GM12873 (cell line): ENCODE data around the gene CRIM1.

ENCODE experiments used
- TF ChIP-seq, protein P1 (sequence below): IDR thresholded peaks from 2 replicates; pipeline ENCODE4 v1.5.1; 2012; ENCODE audit warnings: low read depth, mild to moderate bottlenecking, moderate library complexity, low read length, control low read depth; ENCODE audit not compliant: insufficient read depth; ENCODE audit errors: missing control alignments

The CRIM1 gene

DNA sequence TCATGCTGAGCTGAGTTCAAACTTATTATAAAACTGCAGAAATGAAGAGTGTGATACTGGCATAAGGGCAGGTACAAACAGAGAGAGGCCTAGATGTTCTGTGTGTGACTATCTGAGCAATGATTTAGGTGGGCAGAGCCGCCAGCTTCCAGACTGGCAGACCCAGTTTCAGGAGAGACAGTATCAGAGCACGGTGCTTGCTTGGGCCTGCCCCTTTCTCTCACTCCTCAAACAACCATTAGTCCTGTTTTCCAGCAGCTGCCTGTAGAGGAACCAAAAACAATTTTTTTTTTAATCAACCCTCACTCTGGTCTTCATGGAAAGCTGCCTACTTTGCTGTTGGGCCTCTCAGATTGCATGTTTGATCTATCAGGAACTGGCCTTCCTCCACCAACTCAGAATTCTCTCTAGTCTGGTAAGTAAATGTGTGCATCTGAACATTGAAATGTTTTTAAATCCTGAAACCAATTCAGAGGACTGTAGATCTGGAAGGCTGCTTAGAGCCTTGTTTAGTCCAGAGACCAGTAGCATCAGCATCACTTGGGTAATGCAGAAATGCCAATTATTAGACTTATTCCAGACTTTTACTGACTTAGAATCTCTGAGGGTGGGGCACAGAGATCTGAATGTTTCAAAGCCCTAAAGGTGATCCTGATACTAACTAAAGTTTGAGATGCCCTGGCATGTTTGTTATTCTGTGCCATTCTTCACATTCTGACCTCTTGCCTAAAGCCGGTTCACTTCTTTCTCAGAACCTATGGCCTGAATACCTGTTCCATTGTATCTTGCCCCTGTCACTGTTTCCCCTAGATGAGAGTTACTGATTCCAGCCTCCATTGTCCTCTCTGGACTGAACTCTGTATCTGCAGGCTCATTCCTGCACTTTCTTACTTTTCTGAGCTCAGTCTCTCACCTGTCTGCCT, 24.8 kb upstream of the CRIM1 start:
- TF ChIP-seq, protein P1, sequence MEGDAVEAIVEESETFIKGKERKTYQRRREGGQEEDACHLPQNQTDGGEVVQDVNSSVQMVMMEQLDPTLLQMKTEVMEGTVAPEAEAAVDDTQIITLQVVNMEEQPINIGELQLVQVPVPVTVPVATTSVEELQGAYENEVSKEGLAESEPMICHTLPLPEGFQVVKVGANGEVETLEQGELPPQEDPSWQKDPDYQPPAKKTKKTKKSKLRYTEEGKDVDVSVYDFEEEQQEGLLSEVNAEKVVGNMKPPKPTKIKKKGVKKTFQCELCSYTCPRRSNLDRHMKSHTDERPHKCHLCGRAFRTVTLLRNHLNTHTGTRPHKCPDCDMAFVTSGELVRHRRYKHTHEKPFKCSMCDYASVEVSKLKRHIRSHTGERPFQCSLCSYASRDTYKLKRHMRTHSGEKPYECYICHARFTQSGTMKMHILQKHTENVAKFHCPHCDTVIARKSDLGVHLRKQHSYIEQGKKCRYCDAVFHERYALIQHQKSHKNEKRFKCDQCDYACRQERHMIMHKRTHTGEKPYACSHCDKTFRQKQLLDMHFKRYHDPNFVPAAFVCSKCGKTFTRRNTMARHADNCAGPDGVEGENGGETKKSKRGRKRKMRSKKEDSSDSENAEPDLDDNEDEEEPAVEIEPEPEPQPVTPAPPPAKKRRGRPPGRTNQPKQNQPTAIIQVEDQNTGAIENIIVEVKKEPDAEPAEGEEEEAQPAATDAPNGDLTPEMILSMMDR, result no peak

DNA sequence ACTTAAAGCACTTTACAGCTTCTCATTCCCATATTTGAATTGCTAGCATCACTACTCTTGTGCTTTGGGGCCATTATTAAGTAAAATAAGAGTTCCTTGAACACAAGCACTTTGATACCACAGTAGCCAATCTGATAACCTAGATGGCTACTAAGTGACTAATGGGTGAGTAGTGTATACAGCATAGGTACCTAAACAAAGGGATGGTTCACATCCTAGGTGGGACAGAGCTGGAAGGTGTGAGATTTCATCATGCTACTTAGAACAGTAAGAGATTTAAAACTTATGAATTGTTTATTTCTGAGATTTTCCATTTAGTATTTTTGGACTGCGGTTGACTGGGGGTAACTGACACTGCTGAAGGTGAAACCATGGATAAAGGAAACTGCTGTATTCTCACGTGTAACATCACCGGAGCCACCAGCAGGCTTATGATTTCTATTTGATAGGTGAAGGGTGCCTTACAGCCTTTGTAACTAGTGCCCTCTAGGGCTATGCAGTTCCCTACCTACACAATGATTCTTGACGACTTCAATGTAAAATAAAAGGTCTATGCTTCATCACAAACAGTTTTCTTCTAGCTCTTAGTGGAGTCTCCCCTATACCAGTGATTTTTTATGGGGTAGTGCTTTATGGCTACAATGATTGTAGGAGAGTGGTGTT, 22.1 kb upstream of the CRIM1 start:
- TF ChIP-seq, protein P1, result peak; percentile 18

DNA sequence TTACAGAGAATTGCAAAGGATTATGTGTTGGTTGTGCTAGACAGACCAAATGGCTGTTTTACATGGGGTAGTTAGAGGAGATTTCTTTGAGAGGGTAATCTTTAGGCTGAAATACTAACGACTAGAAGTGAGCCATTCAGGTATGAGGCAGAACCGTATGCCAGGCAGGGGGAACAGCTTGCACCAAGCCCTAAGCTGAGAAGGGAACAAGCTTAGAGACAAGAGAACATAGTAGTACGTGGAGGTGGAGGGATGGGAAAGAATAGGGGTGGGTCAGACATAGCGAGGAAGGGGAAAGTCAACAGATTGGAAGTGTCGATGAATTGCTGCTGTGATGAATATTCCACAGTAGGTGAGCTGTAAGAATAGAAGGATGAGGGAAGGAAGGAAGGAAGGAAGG, 20.0 kb upstream of the CRIM1 start:
- TF ChIP-seq, protein P1, result no peak

DNA sequence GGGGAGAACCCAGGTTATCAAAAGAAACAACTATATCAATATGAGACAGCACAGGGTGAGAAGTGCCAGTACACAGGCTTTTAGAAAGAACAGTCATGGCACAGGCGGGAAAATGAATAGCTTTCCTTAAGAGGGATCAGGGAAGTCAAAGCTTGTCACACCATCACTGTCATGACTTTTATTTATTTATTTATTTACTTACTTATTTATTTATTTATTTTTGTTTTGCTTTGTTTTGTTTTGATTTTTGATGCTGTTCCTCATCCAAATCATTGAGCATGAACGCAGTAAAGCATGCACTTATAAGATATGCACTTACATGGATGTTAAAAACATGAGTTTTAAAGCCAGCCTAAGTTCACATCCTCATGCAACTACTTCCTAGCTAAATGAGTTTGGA, 19.3 kb upstream of the CRIM1 start:
- TF ChIP-seq, protein P1, result no peak

DNA sequence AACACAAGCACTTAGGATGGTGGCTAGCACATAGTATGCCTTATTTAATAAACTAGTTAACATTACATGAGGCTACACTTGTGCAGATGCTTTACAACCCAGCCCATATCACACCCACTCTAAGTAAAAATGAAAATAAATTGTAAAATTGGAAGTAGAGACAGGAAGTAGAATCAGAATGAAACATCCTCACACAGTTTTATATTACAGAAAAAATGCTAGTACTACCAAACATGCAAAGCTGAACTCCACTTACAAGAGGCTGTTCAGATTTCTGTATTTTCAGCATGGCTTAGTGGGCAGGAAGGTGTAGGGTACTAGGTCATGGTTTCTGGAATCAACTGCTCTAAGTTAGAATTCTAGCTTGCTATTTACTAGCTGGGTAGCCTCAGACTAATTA, 18.2 kb upstream of the CRIM1 start:
- TF ChIP-seq, protein P1, result no peak

DNA sequence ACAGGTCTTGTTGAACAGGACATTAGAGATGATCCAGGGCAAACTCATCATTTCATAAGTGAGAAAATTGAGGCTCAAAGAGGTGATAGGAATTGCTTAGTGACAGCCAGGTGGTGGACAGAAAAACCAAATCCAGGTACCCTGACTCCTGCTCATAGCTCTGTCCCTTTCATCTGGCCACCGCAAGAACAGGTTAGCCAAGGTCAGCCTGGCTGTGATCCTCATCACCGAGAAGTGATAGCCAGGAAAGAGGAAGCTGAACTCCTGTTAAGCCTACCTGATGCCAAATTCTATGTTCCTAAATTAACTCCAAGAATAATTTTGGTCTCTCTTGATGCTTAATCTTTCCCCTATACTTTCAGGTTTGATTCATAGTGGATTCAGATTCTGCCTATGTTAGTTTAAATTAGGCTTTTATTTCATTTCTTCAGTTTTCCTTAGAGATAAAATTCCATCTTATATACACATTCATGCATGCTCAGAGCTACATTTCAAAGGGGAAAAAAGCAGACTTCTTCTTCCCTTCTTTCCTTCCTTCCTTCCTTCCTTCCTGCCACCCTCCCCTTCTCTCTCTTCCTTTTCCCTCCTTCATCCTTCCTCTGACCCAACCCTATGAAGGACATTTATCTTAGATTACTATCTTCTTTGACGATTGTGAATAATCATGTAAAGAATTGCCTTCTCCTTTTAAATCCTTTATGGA, 17.3 kb upstream of the CRIM1 start:
- TF ChIP-seq, protein P1, result no peak

DNA sequence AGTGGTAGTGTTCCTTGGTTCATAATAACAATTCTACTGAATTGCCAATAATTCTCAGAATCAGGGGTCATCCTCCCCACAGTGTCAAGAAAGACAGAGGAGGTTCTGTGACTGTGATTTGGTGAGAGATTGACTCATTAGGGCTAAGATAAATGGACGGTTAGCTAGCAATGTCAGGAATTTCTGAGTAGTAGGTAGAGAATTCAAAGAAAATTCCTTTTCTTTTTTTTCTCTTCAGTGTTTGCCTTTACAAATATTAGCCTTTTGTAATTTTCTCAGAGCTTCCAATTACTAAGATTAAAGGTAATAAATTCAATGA, 16.8 kb upstream of the CRIM1 start:
- TF ChIP-seq, protein P1, result no peak
